Stimulated activated CD8-positive, alpha-beta memory T cell treated with anti-CD3 and anti-CD28 coated beads, Interleukin-7, amount 100 ng/mL, for 24 hours (primary cell): ENCODE results near the gene GUCA2B.

Experiments
- DNase-seq: peaks from one replicate; pipeline ENCODE4 v3.0.0-alpha.2; 2020; ENCODE audit warnings: low read depth

Gene GUCA2B

DNA sequence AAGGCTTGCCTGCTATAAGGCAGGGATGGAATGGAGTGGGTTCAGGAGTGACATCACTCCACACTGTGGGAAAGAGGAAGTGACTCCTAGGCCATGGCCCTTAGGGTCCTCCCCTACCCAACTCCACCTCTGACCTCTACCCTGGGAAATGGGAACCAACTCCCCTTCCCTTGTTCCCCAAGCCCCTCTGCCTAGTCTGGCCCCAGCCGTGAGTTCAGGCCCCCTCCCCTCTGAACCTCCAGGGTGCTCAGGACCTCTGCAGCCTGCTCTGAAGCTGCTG is 15.1 kb downstream of the GUCA2B start:
- no peak for DNase-seq

DNA sequence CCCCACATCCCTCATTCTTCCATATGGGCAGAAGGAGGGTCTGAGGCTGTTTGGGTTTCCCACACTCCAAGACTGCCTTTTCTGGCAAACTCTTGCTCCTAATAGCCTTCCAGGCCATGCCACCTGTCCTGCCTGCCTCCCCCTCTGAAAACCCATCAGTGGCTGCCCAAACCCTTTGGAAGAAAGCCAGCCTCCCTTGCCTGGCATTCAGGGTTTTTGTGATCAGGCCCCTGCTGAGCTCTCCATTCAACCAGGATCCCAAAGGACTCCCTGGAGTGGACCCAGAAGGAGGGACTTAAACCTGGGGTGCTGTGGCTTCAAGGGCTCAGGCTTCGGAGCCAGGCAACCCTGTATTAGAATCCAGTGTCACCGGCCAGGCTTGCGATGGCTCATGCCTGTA is 15.6 kb downstream of the GUCA2B start:
- no peak for DNase-seq

DNA sequence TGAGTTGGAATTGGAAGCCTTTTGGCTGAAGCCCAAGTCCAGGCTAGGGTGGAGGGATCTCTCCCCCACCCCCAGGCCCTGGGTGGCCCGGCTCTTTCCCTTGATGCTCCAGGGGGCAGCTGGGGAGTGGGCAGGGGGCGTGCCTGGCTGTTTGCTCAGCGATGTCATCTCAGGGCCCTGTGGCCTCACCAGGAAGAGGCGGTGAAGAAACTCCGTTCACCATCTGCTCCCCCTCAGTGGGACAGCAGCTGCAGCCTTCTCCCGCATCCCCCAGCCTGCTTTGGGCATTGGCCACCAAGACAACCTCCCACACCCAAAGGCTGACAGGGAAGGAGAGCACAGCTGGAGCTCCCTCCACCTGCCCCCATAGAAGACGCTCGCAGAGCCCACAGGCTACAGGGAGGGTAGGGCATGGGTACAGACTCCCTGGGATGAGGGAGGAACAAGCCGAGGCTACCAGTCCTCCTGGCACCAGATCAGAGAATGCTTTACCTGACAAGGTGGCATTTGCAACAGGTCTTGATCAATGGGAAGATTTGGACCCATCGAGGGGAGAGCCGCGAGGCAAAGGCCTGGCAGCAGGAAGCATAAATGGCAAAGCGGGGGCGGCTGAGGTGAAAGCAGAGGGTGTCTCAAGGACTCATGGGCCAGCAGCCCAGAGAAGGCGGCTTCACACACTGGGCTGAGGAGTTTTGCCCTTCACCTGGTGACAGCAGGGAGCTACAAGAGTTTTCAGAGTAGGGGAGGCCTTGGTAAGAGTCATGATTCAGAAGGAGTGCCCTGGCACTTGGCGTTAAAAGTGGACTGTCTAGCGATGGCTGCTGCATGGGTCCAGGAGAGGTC is 17.8 kb downstream of the GUCA2B start:
- no peak for DNase-seq

DNA sequence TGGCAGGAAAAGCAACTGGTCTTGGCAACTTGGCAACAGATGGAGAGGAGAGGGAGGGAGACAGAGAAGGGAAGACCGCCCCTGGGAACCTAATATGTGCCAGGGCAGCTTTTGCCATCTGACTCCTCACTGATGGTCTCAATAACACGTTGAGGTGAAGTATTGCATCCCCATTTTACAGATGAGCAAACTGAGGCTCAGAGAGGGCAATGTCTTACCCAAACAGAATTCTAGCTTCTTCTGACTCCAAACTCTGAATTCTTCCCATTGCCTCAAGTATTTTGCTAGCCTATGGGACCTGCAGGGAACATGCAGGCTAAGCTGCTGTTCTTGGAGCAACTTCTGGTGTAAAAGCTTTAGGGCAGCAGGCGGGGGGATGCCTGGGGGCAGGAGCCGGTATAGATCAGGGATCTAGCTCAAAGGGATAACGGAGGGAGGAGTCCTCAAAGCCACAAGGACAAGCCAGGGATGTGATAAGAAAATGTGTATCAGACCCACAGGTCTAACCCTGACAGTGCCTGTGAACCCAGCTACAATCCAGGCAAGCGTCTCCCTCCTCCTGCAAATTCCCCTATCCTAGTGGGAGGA is 18.6 kb downstream of the GUCA2B start:
- DNase-seq = no peak

DNA sequence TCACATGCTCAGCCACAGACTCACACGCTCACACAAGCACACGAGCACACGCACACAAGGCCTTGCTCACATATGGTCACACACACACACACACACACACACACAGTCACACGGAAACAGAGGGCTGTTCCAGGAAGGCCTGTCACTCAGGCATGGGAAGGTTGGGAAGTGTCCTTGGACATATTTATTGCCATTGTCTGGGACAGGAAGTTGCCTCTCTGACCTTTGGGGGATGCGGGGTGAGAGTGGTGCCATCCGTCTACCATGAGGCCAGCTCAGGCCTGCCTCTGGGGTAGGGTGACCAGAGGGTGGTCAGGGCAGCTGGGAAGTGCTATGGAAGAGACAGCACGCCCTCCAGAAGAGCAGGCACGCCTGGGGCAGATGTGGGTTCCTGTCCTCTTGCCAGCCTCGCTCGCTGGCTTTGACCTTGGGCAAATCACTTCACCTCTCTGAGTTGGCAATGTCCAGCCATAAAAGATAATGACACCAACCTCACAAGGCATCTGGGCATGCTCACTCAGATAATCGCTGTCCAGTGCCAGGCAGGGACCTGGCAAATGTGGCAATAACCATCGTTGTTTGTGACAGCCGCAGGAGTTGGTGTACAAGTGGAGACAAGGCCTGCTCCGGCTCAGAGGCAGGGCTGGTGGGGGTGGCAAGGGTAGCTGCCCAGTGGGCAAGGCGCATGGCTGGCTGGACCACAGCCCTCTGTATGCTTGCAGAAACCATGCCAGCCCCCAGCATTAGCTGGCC is 19.3 kb downstream of the GUCA2B start:
- no peak for DNase-seq

DNA sequence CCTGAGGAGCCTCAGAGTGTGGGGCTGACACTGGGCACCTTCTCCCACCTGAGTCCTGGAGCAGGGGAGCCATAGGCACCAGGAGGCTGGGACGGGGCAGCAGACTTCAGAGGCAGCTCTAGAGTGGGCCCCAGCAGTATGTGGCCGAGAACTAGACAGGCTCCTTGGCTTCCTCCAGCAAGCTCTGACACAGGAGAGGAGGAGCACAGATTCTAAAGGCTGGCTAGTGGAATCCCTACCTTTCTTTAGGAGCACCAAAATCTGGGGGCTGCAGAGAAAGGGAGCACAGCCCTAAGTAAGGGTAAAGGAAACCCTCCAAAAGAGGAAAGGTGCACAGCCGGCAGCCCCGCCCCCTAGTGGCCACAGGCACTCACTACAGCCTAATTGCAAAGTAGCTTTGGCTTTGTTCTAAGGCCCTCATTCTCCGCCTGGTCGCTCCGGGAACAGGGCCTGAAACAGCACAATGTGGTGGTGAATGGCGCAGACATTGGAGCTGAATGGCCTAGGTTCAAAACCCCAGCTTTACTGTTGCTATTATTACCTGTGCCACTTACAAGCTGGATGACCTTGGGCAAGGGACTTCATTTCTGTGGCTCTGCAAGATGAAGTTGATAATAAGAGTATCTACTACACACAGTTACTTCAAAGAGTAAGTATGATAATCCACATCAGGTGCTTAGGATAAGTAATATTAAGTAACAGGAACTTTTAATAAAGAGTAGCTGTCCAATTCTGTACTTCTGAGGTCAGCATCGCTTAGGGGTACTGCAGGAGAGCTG is 20.1 kb downstream of the GUCA2B start:
- DNase-seq = peak; percentile 54

DNA sequence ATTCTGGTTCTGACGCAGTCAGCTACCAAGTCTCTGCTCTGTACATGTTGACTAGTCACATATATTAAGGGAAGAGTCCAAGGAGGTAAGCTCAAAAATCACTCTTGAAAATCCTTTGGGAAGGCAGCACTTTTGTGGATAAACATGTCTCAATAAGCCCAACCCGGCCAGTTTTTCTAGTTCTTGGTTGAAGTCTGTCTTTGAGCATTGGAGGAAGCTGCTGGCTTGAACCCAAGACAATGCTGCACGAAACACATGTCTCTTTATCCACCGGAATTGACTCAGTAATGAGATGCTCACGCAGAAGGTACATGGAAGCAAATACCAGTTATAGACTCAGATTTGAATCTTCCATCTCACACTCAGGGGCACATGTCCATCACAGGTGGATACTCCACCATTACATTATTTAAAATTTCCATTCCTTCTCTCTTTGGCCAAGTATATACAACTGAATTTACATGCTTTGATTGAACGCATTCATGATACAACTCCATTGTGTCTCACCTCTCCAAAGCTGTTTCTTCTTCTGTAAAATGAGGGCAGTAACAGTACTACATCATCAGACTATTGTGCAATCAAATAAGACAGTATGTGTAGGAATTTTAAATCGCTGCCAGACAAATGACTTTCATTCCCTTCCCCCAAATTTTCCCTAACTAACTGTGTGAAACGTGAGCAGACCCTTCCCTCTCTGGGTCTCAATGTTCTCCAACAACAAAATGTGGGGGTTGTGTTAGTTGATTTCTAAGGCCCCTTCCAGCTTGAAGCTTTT is 20.9 kb downstream of the GUCA2B start:
- no peak for DNase-seq

DNA sequence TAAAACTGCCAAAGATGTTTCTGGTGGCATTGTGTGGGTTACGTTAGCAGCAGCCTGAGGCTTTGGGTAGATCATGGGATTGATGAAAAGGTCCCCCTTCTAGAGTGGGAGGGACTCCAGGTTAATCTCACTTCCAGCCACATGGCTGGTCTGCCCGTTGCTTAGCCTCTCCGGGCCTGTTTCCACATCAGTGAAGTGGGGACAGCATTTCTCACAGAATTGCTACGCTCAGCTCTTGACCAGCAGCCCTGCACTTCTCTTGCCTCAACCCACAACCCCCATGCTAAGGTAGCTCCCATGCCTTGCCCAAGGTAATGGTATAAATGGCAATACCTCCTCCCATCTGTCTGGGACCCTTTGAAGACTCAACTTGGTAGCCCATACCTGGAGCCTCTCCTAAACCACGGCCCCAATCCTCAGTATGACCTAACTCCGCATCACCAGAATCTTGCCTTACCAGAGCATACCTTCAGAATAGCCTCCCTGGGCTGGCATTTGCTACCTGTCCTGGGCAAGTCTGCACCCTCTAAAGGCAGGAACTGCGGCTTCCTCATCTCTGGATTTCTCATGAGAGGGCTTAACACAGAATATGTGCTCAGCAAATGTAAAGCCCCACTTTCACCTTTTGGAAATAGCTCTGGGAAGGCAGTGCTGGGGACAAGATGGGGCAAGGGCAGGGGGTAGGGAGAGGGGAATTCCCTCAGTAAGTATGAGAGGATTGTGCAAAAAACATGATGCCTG is 22.3 kb downstream of the GUCA2B start:
- no peak for DNase-seq

DNA sequence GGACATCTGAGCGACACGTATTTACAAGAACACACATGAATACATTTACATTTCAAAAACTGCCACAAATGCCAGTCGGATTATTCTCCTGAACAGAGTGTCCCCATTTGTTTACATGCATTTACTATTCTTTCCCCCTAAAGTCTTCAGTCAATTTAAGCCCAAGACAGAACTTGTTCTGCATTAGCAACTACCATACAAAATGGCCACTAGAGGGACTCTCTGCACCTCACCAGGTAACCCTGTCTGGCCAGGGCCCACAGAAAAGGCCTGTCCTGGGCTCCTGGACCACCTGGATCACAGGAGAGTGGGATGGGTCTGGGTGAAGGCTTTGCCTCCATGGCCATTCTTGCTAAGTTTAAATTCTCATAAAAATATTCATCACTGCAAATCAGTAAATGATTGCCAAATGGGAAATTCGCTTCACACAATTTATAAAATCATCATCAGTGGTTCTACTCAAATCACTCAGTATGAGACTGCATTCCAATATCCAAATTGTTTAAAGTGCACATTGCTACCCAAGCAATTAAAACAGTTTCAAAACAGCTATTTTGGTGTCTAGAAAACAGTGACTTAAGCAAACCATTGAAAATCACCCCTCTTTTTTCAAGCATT is 23.8 kb downstream of the GUCA2B start:
- no peak for DNase-seq

DNA sequence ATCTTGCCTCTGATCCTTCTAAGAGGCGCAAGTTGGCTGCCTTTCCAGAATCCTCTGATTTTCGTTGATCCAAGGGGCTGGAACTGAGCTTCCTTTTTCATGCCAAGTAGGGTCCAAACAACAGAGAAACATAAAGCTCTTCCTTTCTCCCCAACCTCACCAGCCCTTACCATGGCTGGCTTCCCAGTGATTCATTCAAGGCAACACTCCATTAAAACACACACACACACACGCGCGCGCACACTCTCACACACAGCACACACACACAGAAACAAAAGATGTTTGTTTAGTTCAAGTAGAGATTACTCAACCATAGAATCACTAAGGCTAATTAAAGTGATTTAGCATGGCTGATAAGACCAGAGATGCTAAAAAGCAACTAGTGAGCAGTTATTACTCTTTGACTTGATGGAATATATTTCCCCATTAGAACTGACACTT is 24.4 kb downstream of the GUCA2B start:
- no peak for DNase-seq

DNA sequence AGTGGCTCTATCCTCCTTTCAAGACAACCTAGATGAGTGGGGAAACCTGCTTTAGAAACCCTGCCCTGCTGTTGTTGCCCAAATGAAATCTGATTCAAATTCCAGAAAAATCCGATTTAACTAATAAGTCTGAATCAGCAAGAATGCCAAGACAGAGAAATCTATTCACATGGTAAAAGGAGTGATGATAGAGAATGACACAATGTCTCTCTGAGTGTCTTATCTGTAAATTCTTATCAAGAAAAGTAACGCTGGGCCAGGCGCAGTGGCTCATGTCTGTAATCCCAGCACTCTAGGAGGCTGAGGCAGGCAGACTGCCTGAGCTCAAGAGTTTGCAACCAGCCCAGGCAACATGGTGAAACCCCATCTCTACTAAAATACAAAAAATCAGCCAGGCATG is 25.0 kb downstream of the GUCA2B start:
- no peak for DNase-seq

DNA sequence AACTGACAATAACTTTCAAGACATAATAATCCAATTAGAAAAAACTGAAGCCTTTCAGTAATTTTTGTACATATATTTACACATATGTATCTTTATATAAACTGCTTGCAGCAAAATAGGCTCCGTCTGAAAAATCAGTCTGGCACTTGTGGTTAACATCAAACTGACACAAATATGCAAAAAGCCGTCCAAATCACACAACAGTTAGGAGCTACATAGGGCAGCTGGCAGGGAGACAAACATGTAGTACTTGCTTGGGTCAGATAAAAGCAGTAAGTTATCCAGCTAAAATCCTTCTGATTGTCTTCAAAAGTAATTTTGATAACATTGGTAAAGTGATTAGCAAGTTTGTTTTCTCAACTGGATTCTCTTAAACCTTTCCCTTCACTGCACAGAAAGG is 26.1 kb downstream of the GUCA2B start:
- DNase-seq = no peak

DNA sequence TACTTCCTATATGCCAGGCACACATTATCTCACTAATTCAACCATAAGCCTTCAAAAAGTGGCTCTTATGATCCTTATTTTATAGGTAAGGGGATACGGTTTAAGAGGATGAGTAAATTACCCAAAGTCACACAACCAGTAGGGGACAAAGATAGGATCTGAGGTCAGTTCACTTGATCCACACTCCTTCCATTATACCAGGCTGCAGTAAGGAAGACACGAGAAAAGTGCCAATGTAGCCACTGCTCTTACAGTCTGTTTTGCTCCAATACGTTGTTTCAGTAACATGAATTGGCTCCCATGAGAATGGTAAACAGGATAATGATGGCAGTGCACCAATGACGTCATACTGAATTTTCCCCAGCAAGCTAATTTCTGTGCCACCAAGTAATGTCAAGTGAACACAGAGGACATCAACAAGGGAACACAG is 26.7 kb downstream of the GUCA2B start:
- DNase-seq = no peak

DNA sequence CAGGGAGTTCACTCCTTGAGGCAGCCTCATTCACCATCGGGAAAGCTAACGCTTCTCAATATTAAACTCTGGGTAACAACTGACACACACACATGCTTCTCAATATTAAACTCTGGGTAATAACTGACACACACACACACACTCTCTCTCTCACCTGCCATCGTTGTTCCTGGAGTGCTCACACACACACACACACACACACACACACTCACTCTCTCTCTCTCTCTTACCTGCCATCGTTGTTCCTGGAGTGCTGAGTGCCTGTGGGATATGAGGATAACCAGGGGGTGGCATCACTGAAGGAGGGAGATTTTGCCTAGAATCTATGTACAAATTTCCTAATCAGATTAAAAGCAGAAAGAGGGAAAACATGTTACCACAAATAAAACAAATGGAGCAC is 28.5 kb downstream of the GUCA2B start:
- DNase-seq = no peak

DNA sequence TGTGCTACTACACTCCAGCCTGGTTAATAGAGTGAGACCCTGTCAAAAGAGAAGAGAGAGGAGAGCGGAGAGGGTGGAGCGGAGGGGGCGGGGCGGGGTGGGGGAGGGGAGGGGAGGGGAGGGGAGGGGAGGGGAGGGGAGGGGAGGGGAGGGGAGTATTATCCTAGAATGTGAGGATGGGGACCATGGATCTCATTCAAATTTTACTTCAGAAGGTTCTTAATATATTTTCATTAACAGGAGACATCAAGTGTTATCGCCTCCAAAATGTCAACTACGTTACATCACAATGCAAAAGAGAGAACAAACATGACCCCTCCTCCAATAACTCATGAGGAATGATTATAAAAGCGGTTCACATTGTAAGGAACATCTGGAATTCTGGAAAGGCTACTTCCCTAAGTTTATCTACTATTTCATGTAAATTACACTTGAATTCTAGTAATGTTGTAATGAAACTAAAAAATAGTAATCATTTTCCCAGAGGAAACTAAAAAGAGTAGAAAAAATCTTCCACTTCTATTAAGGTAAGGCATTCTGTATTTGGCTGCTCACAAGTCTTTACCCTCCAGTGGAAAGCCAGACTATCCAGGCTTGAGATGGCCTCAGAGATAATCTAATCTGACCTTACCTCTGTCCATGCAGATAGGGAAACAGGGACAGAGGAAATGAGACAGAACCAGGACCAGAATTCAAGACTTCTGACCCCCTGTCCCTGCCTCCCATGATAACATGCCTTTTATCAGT is 30.2 kb downstream of the GUCA2B start:
- DNase-seq = no peak

DNA sequence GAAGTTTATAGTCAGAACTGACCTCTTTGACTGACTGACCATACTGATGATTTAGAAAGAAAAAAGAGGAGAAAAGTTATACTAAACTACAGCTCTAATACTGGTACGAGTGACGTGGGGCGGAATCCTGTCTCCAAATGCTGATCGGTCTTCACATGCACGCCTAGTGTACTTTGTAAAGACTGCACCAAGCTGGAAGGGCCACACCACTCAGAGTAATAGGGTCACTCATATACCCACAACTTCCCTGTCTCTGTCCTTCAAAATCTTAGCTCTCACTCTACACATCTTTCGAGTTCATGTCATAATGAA is 30.7 kb downstream of the GUCA2B start:
- DNase-seq = no peak

DNA sequence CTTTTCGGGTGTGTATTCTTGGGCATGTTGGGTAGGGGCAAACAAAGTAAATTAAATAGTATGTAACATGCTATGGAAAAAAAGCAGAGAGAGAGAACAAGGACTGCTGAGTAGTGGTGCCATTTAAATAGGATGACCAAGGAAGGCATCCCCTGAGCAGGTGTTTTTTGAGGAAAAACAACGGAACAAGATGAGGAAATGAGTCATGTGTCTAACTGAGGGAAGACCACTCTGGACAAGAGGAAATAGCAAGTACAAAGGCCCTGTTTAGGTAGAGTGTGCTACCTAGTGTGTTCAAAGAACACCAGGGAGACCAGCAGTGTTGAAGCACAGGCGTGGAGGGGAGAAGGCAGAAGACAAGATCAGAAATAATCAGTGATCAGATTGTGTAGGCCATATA is 31.4 kb downstream of the GUCA2B start:
- no peak for DNase-seq

DNA sequence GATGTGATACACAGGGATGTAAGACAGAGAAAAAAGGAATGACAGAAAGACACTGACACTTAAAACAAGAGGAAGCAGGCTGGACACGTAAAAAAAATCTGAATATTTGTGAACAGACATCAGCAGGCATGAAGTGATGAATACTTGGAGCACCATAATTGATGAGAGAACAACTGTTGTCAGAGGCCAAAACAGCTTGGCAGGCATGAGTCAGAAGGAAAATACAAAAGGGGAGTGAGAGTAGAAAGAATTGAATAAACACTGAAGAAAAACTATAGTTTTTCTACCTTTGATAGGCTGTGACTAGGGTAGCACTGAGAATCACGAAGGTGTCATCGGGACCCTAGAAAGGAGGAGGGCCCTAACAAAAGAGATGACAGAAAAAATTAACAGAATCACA is 32.9 kb downstream of the GUCA2B start:
- no peak for DNase-seq

DNA sequence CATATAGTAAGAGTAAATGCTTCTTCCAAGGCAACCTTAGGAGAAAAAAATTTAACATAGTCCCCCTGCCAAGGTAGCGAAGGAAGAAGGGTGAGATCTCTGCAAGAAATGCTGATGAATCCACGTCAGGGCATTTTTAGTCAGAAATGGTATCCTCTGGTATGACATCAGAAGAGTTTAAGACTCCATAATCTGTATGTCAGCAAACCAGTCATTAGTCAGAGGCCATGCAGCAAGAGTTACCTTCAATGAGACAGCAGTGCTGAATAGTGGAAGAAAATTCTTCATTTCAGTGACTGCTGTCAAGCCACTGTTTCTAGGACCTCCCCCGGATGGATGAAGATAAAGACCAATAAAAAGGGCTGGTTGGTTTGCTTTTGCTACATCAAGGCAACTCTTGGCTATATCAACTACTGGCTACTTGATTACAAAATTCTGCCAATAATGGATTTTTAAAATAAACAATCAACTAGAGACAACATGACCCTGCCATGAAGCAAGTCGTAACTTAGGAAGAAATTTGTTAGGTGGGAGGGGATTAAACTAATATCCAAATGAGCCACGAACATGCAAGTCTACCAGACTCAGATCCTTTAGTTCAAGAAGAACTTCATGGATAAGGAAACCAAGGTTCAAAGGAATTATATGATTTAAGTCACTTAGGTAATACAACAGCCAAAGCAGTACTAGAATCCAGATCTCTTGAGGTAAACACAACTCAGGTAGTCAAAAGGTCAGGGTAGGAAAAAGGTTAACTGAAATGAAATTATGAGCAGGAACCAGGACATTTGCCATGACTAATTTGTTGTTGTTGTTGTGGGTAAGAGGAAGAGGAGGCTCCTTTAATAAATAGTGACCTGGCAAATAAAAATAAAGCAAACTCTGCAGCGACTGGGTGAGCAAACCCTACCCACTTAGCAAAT is 37.0 kb downstream of the GUCA2B start:
- DNase-seq = no peak
